GM19025 (cell line): ENCODE data around the gene SNUPN.

Experiments used
- ATAC-seq: cut with Tn5 transposase; IDR thresholded peaks from one replicate; pipeline ENCODE4 v1.9.1; 2021; ENCODE audit warnings: mild to moderate bottlenecking, low read depth, moderate library complexity; ENCODE audit not compliant: unreplicated experiment

Gene SNUPN

GRCh38 chr15:75625542-75626347, at the start of gene SNUPN:
Gene SNUPN, minus strand, starts transcription at chr15:75625725. Its CDS starts 4,674 bp downstream, at chr15:75621051.
- ATAC-seq, result peak; percentile 62

GRCh38 chr15:75674366-75674765, 48.8 kb upstream of the SNUPN start:
- ATAC-seq, result no peak

- ATAC-seq, result no peak
These were observed 48.1 kb upstream of the SNUPN start for GRCh38 chr15:75673426-75674235.

- ATAC-seq, result no peak
These were observed 47.3 kb upstream of the SNUPN start for GRCh38 chr15:75672646-75673425.

- no peak for ATAC-seq
These were observed 46.4 kb upstream of the SNUPN start for GRCh38 chr15:75671730-75672602.

- no peak for ATAC-seq
These were observed 44.3 kb upstream of the SNUPN start for GRCh38 chr15:75669879-75670212.

GRCh38 chr15:75669191-75669878, 43.8 kb upstream of the SNUPN start:
- no peak for ATAC-seq

GRCh38 chr15:75666823-75667501, 41.4 kb upstream of the SNUPN start:
- no peak for ATAC-seq

GRCh38 chr15:75663931-75664421, 38.5 kb upstream of the SNUPN start:
- no peak for ATAC-seq

GRCh38 chr15:75662823-75663519, 37.4 kb upstream of the SNUPN start:
- ATAC-seq, result no peak

- ATAC-seq, result no peak
These were observed 36.2 kb upstream of the SNUPN start for GRCh38 chr15:75661756-75662140.

- ATAC-seq, result no peak
These were observed 35.7 kb upstream of the SNUPN start for GRCh38 chr15:75661100-75661755.

- no peak for ATAC-seq
These were observed 34.6 kb upstream of the SNUPN start for GRCh38 chr15:75659928-75660645.

- ATAC-seq, result no peak
These were observed 33.7 kb upstream of the SNUPN start for GRCh38 chr15:75659141-75659771.

- ATAC-seq, result no peak
These were observed 31.3 kb upstream of the SNUPN start for GRCh38 chr15:75656813-75657212.

GRCh38 chr15:75656331-75656730, 30.8 kb upstream of the SNUPN start:
- no peak for ATAC-seq

GRCh38 chr15:75655931-75656330, 30.4 kb upstream of the SNUPN start:
- no peak for ATAC-seq
